ENCODE results near the gene SCCPDH. TPM values are rescaled to one million over a fixed set of nuclear protein-coding genes. Genes with fewer than 3 reads are reported as not detected.

SCCPDH gene, protein sequence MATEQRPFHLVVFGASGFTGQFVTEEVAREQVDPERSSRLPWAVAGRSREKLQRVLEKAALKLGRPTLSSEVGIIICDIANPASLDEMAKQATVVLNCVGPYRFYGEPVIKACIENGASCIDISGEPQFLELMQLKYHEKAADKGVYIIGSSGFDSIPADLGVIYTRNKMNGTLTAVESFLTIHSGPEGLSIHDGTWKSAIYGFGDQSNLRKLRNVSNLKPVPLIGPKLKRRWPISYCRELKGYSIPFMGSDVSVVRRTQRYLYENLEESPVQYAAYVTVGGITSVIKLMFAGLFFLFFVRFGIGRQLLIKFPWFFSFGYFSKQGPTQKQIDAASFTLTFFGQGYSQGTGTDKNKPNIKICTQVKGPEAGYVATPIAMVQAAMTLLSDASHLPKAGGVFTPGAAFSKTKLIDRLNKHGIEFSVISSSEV
- total RNA-seq (2021): 10.9 to 13.0 TPM (median 12.4 TPM) in 3 replicates
- Bru-seq, nascent RNA: percentile 53 among the genes with signal in this experiment
- long read RNA-seq, experiment 1, transcript SCCPDH-201 (12 exons, 2,503 nt): major isoform, 68 of 73 reads
- long read RNA-seq, experiment 1, partial matches to known transcripts: 2 of 73 reads
- long read RNA-seq, experiment 1, other reads (novel, unspliced or antisense): 3 of 73 reads
- long read RNA-seq, experiment 2, transcript SCCPDH-201 (12 exons, 2,503 nt): major isoform, 8 of 15 reads
- long read RNA-seq, experiment 2, partial matches to known transcripts: 4 of 15 reads
- long read RNA-seq, experiment 2, other reads (novel, unspliced or antisense): 3 of 15 reads
- long read RNA-seq, experiment 3, transcript SCCPDH-201 (12 exons, 2,503 nt): major isoform, 77 of 85 reads
- long read RNA-seq, experiment 3, partial matches to known transcripts: 1 of 85 reads
- long read RNA-seq, experiment 3, other reads (novel, unspliced or antisense): 7 of 85 reads

DNA sequence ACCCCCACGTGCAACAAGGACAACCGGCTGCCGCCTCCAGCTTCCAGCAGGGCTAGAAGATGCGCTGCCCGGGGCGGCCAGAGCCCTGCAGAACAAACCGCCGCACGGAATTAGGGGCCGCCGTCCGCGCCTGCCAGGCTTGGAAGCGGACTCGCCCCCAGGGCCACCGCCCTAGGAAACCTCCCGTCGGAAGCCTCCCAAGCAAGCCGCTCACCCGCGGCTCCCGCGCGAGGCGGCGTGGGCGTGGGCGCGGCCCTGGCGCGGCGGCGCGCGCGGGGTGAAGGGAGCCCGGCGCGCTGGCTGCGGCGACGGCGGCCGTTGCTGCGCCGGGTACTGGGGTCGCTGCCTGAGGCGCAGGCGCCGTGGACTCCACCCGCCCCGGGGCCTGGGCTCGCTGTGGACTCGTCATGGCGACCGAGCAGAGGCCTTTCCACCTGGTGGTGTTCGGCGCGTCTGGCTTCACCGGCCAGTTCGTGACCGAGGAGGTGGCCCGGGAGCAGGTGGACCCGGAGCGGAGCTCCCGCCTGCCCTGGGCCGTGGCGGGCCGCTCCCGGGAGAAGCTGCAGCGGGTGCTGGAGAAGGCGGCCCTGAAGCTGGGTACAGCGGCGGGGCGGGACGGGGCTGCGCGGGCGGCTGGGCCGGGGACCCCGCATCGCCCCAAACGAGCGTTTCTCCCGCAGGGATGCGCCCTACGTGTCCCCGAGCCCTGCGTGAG, at the start of gene SCCPDH:
Gene SCCPDH (plus strand): TSS at position 394 of the 715 bp plus-strand sequence. CDS start 14 bp downstream, at position 408.
- POLR2A ChIA-PET: no interaction called here
- DNase-seq (ENCODE audit: low spot score) (peak; percentile 69), ATAC-seq (peak; percentile 90)
- H3K4me3 Mint-ChIP-seq: peak within 1 kb of the TSS; percentile 82
- peaks cover 37% of the 10 kb centered on the region for H3K27me3 Mint-ChIP-seq (ENCODE audit: low read depth)
- H3K4me1 Mint-ChIP-seq: peaks cover 7% of the 10 kb centered on the region; the same call in 1 of the 2 replicates
- no peak within 1 kb of the TSS for H3K27ac Mint-ChIP-seq
- H3K36me3 Mint-ChIP-seq: peaks cover 34% of the 10 kb centered on the region
- peaks cover 38% of the 10 kb centered on the region for H3K9me3 Mint-ChIP-seq
- CTCF ChIA-PET: interaction anchor here (0.6 to 2.2 kb wide), 6 partner anchors 32 to 666 kb away, joined by 3 to 17 read pairs (median 4); partner anchors contain the start of gene SMYD3
- TF ChIP-seq ETV6 (CRISPR knock-in tag; IDR thresholded peaks at IDR 0.05): no peak
- TF ChIP-seq, protein P1, sequence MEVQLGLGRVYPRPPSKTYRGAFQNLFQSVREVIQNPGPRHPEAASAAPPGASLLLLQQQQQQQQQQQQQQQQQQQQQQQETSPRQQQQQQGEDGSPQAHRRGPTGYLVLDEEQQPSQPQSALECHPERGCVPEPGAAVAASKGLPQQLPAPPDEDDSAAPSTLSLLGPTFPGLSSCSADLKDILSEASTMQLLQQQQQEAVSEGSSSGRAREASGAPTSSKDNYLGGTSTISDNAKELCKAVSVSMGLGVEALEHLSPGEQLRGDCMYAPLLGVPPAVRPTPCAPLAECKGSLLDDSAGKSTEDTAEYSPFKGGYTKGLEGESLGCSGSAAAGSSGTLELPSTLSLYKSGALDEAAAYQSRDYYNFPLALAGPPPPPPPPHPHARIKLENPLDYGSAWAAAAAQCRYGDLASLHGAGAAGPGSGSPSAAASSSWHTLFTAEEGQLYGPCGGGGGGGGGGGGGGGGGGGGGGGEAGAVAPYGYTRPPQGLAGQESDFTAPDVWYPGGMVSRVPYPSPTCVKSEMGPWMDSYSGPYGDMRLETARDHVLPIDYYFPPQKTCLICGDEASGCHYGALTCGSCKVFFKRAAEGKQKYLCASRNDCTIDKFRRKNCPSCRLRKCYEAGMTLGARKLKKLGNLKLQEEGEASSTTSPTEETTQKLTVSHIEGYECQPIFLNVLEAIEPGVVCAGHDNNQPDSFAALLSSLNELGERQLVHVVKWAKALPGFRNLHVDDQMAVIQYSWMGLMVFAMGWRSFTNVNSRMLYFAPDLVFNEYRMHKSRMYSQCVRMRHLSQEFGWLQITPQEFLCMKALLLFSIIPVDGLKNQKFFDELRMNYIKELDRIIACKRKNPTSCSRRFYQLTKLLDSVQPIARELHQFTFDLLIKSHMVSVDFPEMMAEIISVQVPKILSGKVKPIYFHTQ (CRISPR knock-in tag; IDR thresholded peaks at IDR 0.05): no peak
- TF ChIP-seq, protein P2, sequence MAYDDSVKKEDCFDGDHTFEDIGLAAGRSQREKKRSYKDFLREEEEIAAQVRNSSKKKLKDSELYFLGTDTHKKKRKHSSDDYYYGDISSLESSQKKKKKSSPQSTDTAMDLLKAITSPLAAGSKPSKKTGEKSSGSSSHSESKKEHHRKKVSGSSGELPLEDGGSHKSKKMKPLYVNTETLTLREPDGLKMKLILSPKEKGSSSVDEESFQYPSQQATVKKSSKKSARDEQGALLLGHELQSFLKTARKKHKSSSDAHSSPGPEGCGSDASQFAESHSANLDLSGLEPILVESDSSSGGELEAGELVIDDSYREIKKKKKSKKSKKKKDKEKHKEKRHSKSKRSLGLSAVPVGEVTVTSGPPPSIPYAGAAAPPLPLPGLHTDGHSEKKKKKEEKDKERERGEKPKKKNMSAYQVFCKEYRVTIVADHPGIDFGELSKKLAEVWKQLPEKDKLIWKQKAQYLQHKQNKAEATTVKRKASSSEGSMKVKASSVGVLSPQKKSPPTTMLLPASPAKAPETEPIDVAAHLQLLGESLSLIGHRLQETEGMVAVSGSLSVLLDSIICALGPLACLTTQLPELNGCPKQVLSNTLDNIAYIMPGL (CRISPR knock-in tag; IDR thresholded peaks at IDR 0.05): peak; percentile 87
- no peak for TF ChIP-seq JAZF1 (CRISPR knock-in tag; IDR thresholded peaks at IDR 0.05)
- TF ChIP-seq OVOL2 (CRISPR knock-in tag; IDR thresholded peaks at IDR 0.05; ENCODE audit: borderline replicate concordance): no peak
- TF ChIP-seq, protein P3, sequence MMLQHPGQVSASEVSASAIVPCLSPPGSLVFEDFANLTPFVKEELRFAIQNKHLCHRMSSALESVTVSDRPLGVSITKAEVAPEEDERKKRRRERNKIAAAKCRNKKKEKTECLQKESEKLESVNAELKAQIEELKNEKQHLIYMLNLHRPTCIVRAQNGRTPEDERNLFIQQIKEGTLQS (CRISPR knock-in tag; conservative IDR thresholded peaks at IDR 0.05): no peak
- 0 out of 2 replicates have a peak, but pooled peaks have one; percentile 21 for TF ChIP-seq ZNF317 (CRISPR knock-in tag; IDR thresholded peaks at IDR 0.05; ENCODE audit: borderline replicate concordance, low read depth)
- TF ChIP-seq NR1H2 (CRISPR knock-in tag; IDR thresholded peaks at IDR 0.05): no peak
- TF ChIP-seq SOX15 (CRISPR knock-in tag; IDR thresholded peaks at IDR 0.05): no peak
- TF ChIP-seq TEAD1 (CRISPR knock-in tag; IDR thresholded peaks at IDR 0.05): no peak
- TF ChIP-seq, protein P4, sequence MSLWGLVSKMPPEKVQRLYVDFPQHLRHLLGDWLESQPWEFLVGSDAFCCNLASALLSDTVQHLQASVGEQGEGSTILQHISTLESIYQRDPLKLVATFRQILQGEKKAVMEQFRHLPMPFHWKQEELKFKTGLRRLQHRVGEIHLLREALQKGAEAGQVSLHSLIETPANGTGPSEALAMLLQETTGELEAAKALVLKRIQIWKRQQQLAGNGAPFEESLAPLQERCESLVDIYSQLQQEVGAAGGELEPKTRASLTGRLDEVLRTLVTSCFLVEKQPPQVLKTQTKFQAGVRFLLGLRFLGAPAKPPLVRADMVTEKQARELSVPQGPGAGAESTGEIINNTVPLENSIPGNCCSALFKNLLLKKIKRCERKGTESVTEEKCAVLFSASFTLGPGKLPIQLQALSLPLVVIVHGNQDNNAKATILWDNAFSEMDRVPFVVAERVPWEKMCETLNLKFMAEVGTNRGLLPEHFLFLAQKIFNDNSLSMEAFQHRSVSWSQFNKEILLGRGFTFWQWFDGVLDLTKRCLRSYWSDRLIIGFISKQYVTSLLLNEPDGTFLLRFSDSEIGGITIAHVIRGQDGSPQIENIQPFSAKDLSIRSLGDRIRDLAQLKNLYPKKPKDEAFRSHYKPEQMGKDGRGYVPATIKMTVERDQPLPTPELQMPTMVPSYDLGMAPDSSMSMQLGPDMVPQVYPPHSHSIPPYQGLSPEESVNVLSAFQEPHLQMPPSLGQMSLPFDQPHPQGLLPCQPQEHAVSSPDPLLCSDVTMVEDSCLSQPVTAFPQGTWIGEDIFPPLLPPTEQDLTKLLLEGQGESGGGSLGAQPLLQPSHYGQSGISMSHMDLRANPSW (CRISPR knock-in tag; conservative IDR thresholded peaks at IDR 0.05; ENCODE audit: low read depth): no peak
- TF ChIP-seq, protein P5, sequence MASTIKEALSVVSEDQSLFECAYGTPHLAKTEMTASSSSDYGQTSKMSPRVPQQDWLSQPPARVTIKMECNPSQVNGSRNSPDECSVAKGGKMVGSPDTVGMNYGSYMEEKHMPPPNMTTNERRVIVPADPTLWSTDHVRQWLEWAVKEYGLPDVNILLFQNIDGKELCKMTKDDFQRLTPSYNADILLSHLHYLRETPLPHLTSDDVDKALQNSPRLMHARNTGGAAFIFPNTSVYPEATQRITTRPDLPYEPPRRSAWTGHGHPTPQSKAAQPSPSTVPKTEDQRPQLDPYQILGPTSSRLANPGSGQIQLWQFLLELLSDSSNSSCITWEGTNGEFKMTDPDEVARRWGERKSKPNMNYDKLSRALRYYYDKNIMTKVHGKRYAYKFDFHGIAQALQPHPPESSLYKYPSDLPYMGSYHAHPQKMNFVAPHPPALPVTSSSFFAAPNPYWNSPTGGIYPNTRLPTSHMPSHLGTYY (CRISPR knock-in tag; IDR thresholded peaks at IDR 0.05): no peak
- no peak for TF ChIP-seq ZNF416 (CRISPR knock-in tag; IDR thresholded peaks at IDR 0.05)
- TF ChIP-seq, protein P6, sequence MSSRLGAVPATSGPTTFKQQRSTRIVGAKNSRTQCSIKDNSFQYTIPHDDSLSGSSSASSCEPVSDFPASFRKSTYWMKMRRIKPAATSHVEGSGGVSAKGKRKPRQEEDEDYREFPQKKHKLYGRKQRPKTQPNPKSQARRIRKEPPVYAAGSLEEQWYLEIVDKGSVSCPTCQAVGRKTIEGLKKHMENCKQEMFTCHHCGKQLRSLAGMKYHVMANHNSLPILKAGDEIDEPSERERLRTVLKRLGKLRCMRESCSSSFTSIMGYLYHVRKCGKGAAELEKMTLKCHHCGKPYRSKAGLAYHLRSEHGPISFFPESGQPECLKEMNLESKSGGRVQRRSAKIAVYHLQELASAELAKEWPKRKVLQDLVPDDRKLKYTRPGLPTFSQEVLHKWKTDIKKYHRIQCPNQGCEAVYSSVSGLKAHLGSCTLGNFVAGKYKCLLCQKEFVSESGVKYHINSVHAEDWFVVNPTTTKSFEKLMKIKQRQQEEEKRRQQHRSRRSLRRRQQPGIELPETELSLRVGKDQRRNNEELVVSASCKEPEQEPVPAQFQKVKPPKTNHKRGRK (CRISPR knock-in tag; IDR thresholded peaks at IDR 0.05; ENCODE audit: borderline replicate concordance): no peak
- peak; percentile 10; the same call in 1 of the 2 replicates for TF ChIP-seq FOXP1 (CRISPR knock-in tag; IDR thresholded peaks at IDR 0.05; ENCODE audit: borderline replicate concordance)
- TF ChIP-seq, protein P7, sequence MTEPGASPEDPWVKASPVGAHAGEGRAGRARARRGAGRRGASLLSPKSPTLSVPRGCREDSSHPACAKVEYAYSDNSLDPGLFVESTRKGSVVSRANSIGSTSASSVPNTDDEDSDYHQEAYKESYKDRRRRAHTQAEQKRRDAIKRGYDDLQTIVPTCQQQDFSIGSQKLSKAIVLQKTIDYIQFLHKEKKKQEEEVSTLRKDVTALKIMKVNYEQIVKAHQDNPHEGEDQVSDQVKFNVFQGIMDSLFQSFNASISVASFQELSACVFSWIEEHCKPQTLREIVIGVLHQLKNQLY (CRISPR knock-in tag; IDR thresholded peaks at IDR 0.05): no peak
- peak; percentile 82 for TF ChIP-seq CREM (CRISPR knock-in tag; IDR thresholded peaks at IDR 0.05)
- TF ChIP-seq ZNF423 (CRISPR knock-in tag; IDR thresholded peaks at IDR 0.05): no peak
- 0 out of 2 replicates have a peak, but pooled peaks have one; percentile 16 for TF ChIP-seq GABPB1 (CRISPR knock-in tag; IDR thresholded peaks at IDR 0.05)
- TF ChIP-seq KAT7 (CRISPR knock-in tag; IDR thresholded peaks at IDR 0.05; ENCODE audit: borderline replicate concordance): 0 out of 2 replicates have a peak, but pooled peaks have one; percentile 52
- no peak for TF ChIP-seq RELA (CRISPR knock-in tag; IDR thresholded peaks at IDR 0.05; ENCODE audit: borderline replicate concordance)
- TF ChIP-seq NR3C1 (CRISPR knock-in tag; conservative IDR thresholded peaks at IDR 0.05; ENCODE audit: low read depth): no peak

Measured in WTC11 (cell line).